HG02884 (cell line): ENCODE results near the gene CHD1L.
"Not testable (repeated sequence)": the region's sequence is repeated elsewhere in the genome, so short reads cannot be mapped to it uniquely, and the experiment has no call there.

Experiments
- ATAC-seq: cut with Tn5 transposase; IDR thresholded peaks from one replicate; pipeline ENCODE4 v1.9.1; 2021; ENCODE audit warnings: mild to moderate bottlenecking, moderate library complexity; ENCODE audit not compliant: unreplicated experiment

CHD1L gene

DNA sequence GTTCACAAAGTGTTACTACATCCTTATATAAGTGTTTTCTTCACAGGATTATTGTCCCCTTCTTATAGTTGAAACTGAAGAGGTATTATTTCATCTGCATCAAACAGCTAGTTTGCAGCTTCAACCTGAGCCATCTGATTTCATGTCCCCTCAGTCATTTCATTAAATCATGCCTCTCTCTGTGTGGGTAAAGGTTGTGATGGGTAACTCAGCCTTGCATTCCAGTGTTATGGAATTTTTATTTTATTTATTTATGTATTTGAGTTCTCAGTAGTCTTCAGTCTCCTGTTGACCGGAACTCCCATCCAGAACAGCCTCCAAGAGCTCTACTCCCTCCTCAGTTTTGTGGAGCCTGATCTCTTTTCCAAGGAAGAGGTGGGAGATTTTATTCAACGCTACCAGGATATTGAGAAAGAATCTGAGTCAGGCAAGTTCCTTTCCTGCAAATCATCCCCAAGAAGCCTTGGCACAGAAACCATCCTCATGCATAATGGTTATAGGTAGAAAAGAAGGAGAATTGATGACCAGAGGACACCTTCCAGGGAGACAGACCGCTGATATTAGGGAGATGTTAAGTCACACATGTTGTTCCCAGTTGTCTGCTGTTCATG lies 21.8 kb downstream of the CHD1L start:
- ATAC-seq, result no peak

DNA sequence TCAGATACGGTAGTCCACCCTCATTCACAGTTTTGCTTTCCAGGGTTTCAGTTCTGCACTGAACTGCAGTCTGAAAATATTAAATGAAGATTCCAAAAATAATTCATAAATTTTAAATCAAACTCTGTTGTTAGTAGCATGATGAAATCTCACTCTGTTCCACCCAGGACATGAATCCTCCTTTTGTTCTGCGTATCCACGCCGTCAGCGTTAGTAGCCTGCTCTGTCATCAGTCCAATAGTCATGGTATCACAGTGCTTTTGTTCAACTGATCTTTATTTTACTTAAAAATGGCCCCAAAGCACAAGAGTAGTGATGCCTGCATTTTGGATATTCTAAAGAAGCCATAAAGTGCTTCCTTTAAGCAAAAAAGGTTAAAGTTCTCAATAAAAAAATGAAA lies 23.9 kb downstream of the CHD1L start:
- ATAC-seq, result no peak

- ATAC-seq, result no peak
These were observed 25.2 kb downstream of the CHD1L start for GRCh38 chr1:147267711-147268110.

DNA sequence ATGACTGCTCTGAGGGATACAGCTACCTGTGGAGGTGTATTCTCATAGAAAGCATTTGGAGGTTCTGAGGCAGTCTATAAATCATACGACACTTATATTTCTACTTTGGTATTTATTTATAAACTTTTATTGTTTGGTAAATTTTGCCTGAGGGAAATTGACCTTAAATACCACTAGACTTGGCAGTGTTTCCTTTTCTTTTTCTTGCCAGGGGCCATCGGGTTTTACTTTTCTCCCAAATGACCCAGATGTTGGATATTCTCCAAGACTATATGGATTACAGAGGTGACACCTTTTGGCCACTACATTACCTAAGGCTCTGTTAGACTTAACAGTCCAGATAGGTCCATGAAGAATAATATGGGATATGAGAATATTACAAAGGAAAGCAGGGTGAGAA lies 28.2 kb downstream of the CHD1L start:
- ATAC-seq, result no peak

DNA sequence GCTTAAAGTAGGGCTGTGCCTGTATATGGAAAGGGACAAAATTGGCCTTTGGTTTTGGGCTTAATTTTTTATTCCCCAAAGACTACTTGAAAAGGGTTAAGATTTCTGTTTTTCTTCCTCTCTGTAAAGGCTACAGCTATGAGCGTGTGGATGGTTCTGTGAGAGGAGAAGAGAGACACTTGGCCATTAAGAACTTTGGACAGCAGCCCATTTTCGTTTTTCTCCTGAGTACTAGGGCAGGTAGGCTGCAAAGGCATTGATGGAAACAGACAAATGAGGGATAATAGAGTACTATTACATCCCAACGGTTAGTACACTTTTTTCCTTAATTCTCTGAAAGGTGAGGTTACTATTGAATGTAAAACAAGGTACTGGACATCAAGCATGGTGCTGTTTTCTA lies 29.6 kb downstream of the CHD1L start:
- ATAC-seq, result no peak

DNA sequence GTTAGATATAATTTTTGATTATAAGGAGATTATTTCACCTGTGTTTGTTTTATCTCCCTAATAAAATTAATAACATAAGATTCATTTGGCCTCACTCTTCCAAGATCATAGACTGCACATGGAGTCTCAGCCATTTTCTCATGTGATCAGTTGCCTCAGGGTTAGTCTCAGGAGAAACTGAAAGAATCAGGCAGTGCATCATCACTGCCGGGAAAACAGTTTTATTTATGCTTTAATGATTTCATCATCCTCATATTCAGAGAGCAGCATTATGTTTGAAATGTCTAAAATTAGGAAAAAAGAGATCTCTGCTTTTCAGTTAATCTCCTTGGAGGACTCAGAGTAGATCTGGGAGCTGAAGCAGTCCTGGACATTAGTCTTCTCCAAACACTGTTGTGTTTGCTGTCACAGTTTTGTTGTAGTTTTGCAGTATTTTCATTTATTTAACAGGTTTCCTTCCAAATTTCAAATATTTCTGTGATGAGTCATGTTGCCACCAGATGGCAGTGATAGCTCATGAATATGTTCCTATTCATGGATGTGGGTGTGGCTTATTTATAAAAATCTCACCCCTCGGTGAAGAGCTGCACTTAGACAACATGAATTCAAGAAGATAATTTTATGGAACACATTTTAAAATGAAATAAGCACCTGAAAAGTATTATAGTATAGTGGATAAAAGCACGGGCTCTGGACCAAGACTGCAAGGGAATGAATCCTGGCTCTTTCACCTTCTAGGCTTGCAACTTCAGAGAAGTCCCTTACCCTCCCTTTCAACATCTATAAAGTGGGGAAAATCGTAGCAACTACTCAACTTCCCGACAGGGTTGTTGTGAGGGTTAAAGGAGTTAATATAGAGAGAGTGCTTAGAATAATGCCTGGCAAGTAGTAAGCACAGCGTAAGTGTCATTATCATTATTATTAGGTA lies 31.2 kb downstream of the CHD1L start:
- ATAC-seq, result no peak

GRCh38 chr1:147281950-147282349 lies 39.5 kb downstream of the CHD1L start:
- no peak for ATAC-seq

GRCh38 chr1:147283011-147283410 lies 40.5 kb downstream of the CHD1L start:
- no peak for ATAC-seq

DNA sequence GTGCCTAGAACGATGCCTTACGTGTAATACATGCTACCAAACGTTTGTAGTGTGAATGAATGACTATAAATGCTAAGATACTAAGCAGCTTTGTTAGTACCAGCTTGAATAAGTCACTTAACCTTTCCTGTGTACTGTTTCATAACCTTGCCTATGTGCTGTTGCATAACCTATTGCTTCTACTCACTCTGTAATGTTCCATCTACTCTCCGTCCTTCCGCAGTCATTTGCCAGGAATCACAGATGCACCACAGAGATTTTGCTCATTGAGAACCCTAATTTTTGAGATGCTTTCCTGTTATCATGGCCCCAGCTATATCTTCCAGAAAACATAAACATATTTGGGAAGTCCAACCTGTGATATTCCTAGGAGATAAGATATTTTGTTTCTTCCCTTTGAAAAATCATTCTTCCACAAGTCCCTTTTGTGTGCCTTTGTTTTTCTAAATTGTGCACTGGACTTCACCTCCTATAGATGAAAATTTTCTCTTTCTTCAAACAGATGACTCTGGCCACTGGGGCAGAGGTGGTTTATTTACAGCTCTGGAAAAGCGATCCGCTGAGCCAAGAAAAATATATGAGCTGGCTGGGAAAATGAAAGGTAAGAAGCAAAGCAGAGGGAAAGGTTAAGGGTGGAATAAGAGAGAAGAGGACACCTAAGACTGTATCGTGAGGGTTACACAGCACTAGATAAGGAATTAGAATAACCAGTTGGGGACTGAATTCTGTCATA lies 44.8 kb downstream of the CHD1L start:
- no peak for ATAC-seq

DNA sequence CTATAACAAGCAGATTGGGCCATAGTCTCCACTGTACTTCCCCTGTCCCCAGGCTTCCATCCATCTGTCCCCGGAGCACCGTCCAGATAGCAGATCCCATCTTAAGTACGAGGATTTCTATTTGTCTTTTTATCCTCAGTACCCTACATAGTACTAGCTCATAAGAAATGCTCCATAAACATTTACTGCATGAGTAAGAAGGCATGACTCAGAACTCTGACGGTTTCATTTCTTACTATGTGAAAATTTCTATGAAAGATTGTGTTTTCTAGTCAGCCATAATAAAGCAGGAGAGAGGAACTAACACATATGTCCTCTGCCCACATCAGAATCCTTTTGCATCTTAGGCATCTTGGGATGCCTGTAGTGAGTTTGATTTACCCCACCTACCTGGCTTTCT lies 49.5 kb downstream of the CHD1L start:
- ATAC-seq, result no peak

DNA sequence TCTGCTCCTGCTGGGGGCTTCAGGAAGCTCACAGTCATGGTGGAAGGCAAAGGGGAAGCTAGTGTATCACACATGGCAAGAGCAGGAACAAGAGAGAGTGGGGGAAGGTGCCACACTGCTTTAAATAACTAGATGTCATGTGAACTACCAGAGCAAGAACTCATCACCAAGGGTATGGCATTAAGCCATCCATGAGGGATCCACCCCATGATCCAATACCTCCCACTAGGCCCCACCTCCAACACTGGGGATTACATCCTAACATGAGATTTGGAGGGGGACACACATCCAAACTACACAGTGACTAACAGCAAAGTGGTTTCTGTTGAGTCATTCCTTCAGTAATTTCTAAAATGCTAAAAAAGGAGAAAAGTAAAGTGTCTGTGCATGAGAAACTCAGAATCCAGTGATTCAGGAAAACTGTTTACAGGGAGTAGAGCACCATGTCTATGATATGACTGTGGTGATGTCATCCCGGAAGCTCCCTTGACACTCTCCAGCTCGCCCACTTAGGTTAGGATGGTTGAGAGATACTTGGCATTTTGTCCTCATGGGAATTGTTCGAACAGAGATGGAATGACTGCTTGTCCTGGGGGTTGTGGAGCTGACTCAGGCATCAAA lies 50.3 kb downstream of the CHD1L start:
- ATAC-seq, result no peak

- no peak for ATAC-seq
These were observed 55.0 kb downstream of the CHD1L start for GRCh38 chr1:147297438-147297837.

DNA sequence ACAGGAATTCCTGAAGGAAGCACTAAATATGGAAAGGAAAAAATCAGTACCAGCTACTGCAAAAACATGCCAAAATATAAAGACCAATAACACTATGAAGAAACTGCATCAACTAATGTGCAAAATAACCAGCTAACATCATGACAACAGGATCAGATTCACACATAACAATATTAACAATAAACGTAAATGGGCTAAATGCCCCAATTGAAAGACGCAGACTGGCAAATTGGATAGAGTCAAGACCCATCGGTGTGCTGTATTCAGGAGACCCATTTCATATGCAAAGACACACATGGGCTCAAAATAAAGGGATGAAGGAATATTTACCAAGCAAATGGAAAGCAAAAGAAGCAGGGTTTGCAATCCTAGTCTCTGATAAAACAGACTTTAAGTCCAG lies 63.3 kb downstream of the CHD1L start:
- not testable (repeated sequence) for ATAC-seq

DNA sequence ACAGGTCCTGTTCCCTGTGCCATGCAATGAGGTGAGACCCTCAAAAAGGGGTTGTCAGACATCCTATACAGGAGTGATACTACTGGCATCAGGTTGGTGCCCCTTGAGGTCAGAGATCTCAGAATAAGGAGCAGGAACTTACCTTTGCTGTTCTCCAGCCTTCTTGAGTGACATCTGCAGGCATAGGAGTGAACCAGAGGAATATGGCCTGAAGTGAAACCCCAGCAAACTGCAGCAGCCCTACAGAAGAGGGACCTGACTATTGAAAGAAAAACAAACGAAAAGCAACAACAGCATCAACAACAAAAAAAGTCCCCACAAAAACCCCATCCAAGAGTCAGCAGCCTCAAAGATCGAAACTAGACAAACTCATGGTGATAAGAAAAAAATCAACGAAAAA lies 74.5 kb downstream of the CHD1L start:
- no peak for ATAC-seq

DNA sequence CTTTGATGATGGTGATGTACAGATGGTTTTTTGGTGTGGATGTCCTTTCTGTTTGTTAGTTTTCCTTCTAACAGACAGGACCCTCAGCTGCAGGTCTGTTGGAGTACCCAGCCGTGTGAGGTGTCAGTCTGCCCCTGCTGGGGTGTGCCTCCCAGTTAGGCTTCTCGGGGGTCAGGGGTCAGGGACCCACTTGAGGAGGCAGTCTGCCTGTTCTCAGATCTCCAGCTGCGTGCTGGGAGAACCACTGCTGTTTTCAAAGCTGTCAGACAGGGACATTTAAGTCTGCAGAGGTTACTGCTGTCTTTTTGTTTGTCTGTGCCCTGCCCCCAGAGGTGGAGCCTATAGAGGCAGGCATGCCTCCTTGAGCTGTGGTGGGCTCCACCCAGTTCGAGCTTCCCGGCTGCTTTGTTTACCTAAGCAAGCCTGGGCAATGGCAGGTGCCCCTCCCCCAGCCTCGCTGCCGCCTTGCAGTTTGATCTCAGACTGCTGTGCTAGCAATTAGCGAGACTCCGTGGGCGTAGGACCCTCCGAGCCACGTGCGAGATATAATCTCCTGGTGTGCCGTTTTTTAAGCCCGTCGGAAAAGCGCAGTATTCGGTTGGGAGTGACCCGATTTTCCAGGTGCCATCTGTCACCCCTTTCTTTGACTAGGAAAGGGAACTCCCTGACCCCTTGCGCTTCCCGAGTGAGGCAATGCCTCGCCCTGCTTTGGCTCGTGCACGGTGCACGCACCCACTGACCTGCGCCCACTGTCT lies 84.6 kb downstream of the CHD1L start:
- ATAC-seq, result not testable (repeated sequence)

- ATAC-seq, result no peak
These were observed 91.8 kb downstream of the CHD1L start for GRCh38 chr1:147334292-147334691.

GRCh38 chr1:147336291-147336690 lies 93.8 kb downstream of the CHD1L start:
- no peak for ATAC-seq

DNA sequence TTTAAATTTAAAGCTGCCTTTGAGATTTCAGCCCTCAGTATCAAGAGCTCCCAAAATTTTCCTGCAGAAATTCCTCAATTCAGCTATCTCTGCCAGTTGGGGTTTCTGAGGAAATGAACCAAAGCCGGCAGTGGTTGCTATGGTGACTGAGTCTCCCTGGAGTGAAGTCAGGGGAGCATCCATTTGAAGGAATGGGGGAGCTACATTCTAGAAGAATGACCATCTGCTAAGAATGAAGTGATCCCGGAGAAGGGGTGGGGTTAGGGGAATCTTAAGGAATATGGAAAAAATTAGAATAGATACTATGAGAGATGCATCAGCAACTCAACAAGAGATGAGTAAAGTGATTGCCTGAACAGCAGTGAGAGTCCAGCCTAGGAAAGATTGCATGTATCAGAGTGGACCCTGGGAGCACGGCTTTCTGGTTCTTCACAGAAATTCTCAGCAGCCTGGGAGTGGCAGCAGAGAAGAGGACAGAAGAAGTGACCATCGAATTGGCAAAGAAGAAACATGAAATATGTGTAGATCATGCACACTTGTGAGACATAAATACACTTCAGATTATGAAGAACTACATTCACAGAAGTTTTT lies 94.7 kb downstream of the CHD1L start:
- ATAC-seq, result no peak

DNA sequence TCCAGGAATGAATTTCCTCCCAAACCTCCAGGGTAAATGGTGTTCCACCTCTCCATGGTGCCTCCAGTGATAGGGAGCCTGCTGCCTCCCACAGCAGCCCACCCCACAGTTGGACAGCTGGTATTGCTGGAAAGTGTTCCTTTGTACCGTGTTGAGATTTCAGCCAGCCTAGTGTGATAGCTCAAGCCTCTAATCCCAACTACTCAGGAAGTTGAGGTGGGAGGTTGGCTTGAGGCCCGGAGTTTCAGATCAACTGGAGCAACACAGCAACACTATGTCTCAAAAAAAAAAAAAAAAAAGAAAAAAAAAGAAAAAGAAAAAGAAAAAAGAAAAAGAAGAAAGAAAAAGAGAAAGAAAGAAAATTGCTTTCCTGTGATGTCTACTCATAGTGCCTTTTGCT lies 96.1 kb downstream of the CHD1L start:
- no peak for ATAC-seq

GRCh38 chr1:147341246-147341645 lies 98.8 kb downstream of the CHD1L start:
- ATAC-seq, result no peak
